Ishikawa (cell line): ENCODE measurements around the gene ZNF112.

Experiments used
- CEBPB ChIP-seq: IDR thresholded peaks from 2 replicates; pipeline ENCODE4 v1.6.1; 2012
- EGR1 ChIP-seq: IDR thresholded peaks from 2 replicates; pipeline ENCODE4 v1.6.1; 2012
- EP300 ChIP-seq: IDR thresholded peaks from 2 replicates; pipeline ENCODE4 v1.6.1; 2012; ENCODE audit warnings: borderline replicate concordance
- FOXM1 ChIP-seq: IDR thresholded peaks from 2 replicates; pipeline ENCODE4 v1.6.1; 2012; ENCODE audit warnings: low read depth, borderline replicate concordance
- RAD21 ChIP-seq: IDR thresholded peaks from 2 replicates; pipeline ENCODE4 v1.6.1; 2012; ENCODE audit warnings: low read depth
- TAF1 ChIP-seq: IDR thresholded peaks from 2 replicates; pipeline ENCODE4 v1.6.1; 2012; ENCODE audit warnings: low read depth, mild to moderate bottlenecking
- TCF12 ChIP-seq: IDR thresholded peaks from 2 replicates; pipeline ENCODE4 v1.6.1; 2012; ENCODE audit warnings: low read depth
- YY1 ChIP-seq: IDR thresholded peaks from 2 replicates; pipeline ENCODE4 v1.6.1; 2012; ENCODE audit warnings: low read depth
- ZBTB7A ChIP-seq: IDR thresholded peaks from 2 replicates; pipeline ENCODE4 v1.6.1; 2012; ENCODE audit warnings: low read depth
- TF ChIP-seq, protein P1 (sequence below): IDR thresholded peaks from 2 replicates; pipeline ENCODE4 v1.6.1; 2012; ENCODE audit warnings: low read depth, mild to moderate bottlenecking

DNA sequence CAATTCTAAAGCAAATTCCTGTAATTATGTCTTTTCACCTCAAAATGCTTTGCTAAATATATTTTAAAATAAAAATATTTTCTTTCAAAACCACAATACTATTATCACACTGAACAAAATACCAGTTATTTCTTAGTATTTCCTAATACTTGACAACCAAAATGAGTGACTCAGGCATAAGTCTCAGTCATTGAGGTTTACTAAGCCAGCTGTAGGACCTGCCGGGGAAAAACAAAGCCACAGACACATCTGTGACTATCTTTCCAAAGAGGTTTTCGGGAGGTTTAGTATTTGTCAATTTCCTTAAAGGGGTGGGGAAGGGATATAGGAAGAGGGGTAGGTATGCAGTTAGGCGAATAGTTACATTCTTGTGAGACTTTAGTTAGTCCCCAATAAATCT is 48.5 kb downstream of the ZNF112 start:
- no peak for TF ChIP-seq EGR1
- no peak for TF ChIP-seq RAD21
- no peak for TF ChIP-seq TCF12
- TF ChIP-seq YY1, result no peak
- no peak for TF ChIP-seq EP300
- TF ChIP-seq, protein P1, sequence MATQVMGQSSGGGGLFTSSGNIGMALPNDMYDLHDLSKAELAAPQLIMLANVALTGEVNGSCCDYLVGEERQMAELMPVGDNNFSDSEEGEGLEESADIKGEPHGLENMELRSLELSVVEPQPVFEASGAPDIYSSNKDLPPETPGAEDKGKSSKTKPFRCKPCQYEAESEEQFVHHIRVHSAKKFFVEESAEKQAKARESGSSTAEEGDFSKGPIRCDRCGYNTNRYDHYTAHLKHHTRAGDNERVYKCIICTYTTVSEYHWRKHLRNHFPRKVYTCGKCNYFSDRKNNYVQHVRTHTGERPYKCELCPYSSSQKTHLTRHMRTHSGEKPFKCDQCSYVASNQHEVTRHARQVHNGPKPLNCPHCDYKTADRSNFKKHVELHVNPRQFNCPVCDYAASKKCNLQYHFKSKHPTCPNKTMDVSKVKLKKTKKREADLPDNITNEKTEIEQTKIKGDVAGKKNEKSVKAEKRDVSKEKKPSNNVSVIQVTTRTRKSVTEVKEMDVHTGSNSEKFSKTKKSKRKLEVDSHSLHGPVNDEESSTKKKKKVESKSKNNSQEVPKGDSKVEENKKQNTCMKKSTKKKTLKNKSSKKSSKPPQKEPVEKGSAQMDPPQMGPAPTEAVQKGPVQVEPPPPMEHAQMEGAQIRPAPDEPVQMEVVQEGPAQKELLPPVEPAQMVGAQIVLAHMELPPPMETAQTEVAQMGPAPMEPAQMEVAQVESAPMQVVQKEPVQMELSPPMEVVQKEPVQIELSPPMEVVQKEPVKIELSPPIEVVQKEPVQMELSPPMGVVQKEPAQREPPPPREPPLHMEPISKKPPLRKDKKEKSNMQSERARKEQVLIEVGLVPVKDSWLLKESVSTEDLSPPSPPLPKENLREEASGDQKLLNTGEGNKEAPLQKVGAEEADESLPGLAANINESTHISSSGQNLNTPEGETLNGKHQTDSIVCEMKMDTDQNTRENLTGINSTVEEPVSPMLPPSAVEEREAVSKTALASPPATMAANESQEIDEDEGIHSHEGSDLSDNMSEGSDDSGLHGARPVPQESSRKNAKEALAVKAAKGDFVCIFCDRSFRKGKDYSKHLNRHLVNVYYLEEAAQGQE, result no peak
- no peak for TF ChIP-seq FOXM1
- TF ChIP-seq TAF1, result no peak
- TF ChIP-seq ZBTB7A, result no peak
- no peak for TF ChIP-seq CEBPB
